ENCODE data around the gene SATB1. TPM values are rescaled to one million over a fixed set of nuclear protein-coding genes. Genes with fewer than 3 reads are reported as not detected.

Gene SATB1
- total and polyA plus RNA-seq, 2 experiments from 2014 or later: 17.4 to 28.9 TPM

- TF ChIP-seq, protein P1, sequence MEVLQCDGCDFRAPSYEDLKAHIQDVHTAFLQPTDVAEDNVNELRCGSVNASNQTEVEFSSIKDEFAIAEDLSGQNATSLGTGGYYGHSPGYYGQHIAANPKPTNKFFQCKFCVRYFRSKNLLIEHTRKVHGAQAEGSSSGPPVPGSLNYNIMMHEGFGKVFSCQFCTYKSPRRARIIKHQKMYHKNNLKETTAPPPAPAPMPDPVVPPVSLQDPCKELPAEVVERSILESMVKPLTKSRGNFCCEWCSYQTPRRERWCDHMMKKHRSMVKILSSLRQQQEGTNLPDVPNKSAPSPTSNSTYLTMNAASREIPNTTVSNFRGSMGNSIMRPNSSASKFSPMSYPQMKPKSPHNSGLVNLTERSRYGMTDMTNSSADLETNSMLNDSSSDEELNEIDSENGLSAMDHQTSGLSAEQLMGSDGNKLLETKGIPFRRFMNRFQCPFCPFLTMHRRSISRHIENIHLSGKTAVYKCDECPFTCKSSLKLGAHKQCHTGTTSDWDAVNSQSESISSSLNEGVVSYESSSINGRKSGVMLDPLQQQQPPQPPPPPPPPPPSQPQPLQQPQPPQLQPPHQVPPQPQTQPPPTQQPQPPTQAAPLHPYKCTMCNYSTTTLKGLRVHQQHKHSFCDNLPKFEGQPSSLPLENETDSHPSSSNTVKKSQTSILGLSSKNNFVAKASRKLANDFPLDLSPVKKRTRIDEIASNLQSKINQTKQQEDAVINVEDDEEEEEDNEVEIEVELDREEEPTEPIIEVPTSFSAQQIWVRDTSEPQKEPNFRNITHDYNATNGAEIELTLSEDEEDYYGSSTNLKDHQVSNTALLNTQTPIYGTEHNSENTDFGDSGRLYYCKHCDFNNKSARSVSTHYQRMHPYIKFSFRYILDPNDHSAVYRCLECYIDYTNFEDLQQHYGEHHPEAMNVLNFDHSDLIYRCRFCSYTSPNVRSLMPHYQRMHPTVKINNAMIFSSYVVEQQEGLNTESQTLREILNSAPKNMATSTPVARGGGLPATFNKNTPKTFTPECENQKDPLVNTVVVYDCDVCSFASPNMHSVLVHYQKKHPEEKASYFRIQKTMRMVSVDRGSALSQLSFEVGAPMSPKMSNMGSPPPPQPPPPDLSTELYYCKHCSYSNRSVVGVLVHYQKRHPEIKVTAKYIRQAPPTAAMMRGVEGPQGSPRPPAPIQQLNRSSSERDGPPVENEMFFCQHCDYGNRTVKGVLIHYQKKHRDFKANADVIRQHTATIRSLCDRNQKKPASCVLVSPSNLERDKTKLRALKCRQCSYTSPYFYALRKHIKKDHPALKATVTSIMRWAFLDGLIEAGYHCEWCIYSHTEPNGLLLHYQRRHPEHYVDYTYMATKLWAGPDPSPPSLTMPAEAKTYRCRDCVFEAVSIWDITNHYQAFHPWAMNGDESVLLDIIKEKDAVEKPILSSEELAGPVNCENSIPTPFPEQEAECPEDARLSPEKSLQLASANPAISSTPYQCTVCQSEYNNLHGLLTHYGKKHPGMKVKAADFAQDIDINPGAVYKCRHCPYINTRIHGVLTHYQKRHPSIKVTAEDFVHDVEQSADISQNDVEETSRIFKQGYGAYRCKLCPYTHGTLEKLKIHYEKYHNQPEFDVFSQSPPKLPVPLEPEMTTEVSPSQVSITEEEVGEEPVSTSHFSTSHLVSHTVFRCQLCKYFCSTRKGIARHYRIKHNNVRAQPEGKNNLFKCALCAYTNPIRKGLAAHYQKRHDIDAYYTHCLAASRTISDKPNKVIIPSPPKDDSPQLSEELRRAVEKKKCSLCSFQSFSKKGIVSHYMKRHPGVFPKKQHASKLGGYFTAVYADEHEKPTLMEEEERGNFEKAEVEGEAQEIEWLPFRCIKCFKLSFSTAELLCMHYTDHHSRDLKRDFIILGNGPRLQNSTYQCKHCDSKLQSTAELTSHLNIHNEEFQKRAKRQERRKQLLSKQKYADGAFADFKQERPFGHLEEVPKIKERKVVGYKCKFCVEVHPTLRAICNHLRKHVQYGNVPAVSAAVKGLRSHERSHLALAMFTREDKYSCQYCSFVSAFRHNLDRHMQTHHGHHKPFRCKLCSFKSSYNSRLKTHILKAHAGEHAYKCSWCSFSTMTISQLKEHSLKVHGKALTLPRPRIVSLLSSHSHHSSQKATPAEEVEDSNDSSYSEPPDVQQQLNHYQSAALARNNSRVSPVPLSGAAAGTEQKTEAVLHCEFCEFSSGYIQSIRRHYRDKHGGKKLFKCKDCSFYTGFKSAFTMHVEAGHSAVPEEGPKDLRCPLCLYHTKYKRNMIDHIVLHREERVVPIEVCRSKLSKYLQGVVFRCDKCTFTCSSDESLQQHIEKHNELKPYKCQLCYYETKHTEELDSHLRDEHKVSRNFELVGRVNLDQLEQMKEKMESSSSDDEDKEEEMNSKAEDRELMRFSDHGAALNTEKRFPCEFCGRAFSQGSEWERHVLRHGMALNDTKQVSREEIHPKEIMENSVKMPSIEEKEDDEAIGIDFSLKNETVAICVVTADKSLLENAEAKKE (CRISPR knock-in tag; IDR thresholded peaks at IDR 0.05): no peak
- TF ChIP-seq JUNB (IDR thresholded peaks at IDR 0.05; ENCODE audit: unreplicated experiment): no peak
- TF ChIP-seq EZH2phosphoT487 (IDR thresholded peaks at IDR 0.05; ENCODE audit: unreplicated experiment): no peak
- no peak for TF ChIP-seq STAT1 (IDR thresholded peaks at IDR 0.05; ENCODE audit: unreplicated experiment)
- no peak for TF ChIP-seq ZNF331 (CRISPR knock-in tag; IDR thresholded peaks at IDR 0.05; ENCODE audit: low read depth)
- TF ChIP-seq EZH2 (IDR thresholded peaks at IDR 0.05; ENCODE audit: low read depth, unreplicated experiment): no peak
- TF ChIP-seq, protein P2, sequence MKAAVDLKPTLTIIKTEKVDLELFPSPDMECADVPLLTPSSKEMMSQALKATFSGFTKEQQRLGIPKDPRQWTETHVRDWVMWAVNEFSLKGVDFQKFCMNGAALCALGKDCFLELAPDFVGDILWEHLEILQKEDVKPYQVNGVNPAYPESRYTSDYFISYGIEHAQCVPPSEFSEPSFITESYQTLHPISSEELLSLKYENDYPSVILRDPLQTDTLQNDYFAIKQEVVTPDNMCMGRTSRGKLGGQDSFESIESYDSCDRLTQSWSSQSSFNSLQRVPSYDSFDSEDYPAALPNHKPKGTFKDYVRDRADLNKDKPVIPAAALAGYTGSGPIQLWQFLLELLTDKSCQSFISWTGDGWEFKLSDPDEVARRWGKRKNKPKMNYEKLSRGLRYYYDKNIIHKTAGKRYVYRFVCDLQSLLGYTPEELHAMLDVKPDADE (IDR thresholded peaks at IDR 0.05): no peak
- TF ChIP-seq CREB1 (CRISPR knock-in tag; IDR thresholded peaks at IDR 0.05; ENCODE audit: low read depth): no peak
These were observed 38.8 kb downstream of the SATB1 start (continued) for GRCh38 chr3:18386274-18386890.

- Mint-ChIP-seq H3K27me3 (ENCODE audit: insufficient read depth, low read depth, poor library complexity) (no peaks in the 10 kb centered on the region), H3K36me3 (ENCODE audit: low read depth) (peaks cover 9% of the 10 kb centered on the region; the same call in 2 of the 3 replicates), H3K4me3 (no peak overlapping the region), H3K27ac (no peak overlapping the region), H3K4me1 (peaks cover 17% of the 10 kb centered on the region), H3K9me3 (no peaks in the 10 kb centered on the region)
- Histone ChIP-seq H3K27me3 (ENCODE audit: insufficient read depth) (no peaks in the 10 kb centered on the region), H3K9me2 (ENCODE audit: insufficient read depth) (no peaks in the 10 kb centered on the region), H3K4me2 (no peak overlapping the region), H3K79me2 (replicated peaks; ENCODE audit: insufficient read depth) (no peaks in the 10 kb centered on the region), H3F3A (replicated peaks; ENCODE audit: low read depth) (no peaks in the 10 kb centered on the region), H2AFZ (no peak overlapping the region), H3K4me3 (no peak overlapping the region), H3K27ac (ENCODE audit: low read depth) (no peak overlapping the region), H3K36me3 (ENCODE audit: insufficient read depth) (no peaks in the 10 kb centered on the region), H3K4me1 (ENCODE audit: insufficient read depth) (peaks cover 21% of the 10 kb centered on the region), H4K20me1 (replicated peaks; ENCODE audit: insufficient read depth) (no peaks in the 10 kb centered on the region)
- TF ChIP-seq EZH2phosphoT487 (IDR thresholded peaks at IDR 0.05; ENCODE audit: unreplicated experiment) (no peak), STAT1 (IDR thresholded peaks at IDR 0.05; ENCODE audit: unreplicated experiment) (no peak), REST (IDR thresholded peaks at IDR 0.05; ENCODE audit: unreplicated experiment) (no peak)
- no peak for DNase-seq (ENCODE audit: low spot score)
- no peak for ATAC-seq
These were observed 39.4 kb downstream of the SATB1 start for GRCh38 chr3:18385706-18386105.
